Kidney epithelial cell (primary cell): ENCODE measurements around the gene DTNB. TPM values are rescaled to one million over a fixed set of nuclear protein-coding genes. Genes with fewer than 3 reads are reported as not detected.

Source experiments
- DNase-seq: peaks from one replicate; pipeline ENCODE4 v3.0.0-alpha.2; 2010; ENCODE audit warnings: low read depth
- H3K27me3 ChIP-seq: 2 replicates; pipeline ENCODE4 v1.6.0; 2011; ENCODE audit warnings: low read length; ENCODE audit not compliant: control insufficient read depth, insufficient read depth
- H3K36me3 ChIP-seq: 2 replicates; pipeline ENCODE4 v1.5.1; 2011; ENCODE audit warnings: low read length; ENCODE audit not compliant: control insufficient read depth, insufficient read depth
- H3K4me3 ChIP-seq: 2 replicates; pipeline ENCODE4 v1.5.1; 2011; ENCODE audit warnings: low read depth, mild to moderate bottlenecking, control low read depth, low read length
- CTCF ChIP-seq: IDR thresholded peaks from 2 replicates; pipeline ENCODE4 v1.5.1; 2011; ENCODE audit warnings: mild to moderate bottlenecking, moderate library complexity, low read length, control low read depth, inconsistent platforms; ENCODE audit not compliant: insufficient read depth, poor library complexity, severe bottlenecking
- total RNA-seq: library from RNA; depleted of rRNA; stranded (reverse); fragments of >200 nt; gene quantifications from 2 replicates; pipeline ENCODE4 v1.2.3, GENCODE V29; 2015

Gene DTNB
- total RNA-seq, 1 donor from 2014 or later = 16.9 TPM

- Histone ChIP-seq H3K4me3 (no peak overlapping the region), H3K36me3 (no peaks in the 10 kb centered on the region), H3K27me3 (no peaks in the 10 kb centered on the region)
- TF ChIP-seq CTCF = no peak
- DNase-seq = no peak
These were observed 75.0 kb downstream of the DTNB start for GRCh38 chr2:25598332-25598731.

DNA sequence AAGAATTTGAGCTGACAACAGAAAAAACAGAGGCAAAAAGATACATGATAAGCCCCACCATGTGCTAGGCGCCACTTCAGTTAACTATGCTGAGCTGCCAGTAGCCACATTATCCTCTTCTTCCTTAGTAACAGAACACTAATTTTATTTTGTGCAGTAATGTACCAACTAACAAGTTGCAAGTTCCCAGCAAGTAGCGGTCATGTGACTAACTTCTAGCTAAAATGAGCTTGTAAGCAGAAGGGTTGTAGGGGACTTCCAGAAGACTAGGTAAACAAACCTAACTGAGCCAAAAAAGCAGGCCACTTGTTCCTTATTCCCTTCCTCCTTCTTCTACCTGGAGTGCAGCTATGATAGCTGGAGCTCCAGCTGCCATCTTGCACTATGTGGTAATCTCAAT is 75.5 kb downstream of the DTNB start:
- no peaks in the 10 kb centered on the region for H3K36me3 ChIP-seq
- DNase-seq = no peak
- TF ChIP-seq CTCF = no peak
- H3K27me3 ChIP-seq = no peaks in the 10 kb centered on the region
- no peak overlapping the region for H3K4me3 ChIP-seq

GRCh38 chr2:25596516-25597244 is 76.7 kb downstream of the DTNB start:
- no peak for DNase-seq
- Histone ChIP-seq H3K4me3 (no peak overlapping the region), H3K36me3 (no peaks in the 10 kb centered on the region), H3K27me3 (no peaks in the 10 kb centered on the region)
- TF ChIP-seq CTCF = no peak

DNA sequence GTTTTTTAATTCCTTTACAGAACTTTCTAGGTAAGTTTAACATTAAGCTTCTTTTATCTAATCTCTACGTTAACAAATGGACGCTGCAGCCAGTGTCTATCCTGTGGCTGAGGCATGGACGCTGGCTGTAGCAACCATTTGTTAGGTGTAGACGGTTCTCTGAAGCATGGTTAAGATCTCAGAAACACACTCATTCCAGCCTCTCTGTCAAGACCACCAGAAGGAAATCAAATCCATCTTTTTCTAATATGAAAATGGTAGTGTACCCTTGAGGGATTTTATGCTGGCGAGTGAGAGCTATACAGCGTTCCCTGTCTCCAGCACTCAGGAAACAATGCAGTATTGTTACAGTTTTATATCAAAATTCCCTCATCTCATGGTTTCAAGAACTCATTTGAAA is 78.0 kb downstream of the DTNB start:
- Histone ChIP-seq H3K27me3 (no peaks in the 10 kb centered on the region), H3K36me3 (no peaks in the 10 kb centered on the region), H3K4me3 (no peak overlapping the region)
- no peak for DNase-seq
- no peak for TF ChIP-seq CTCF

DNA sequence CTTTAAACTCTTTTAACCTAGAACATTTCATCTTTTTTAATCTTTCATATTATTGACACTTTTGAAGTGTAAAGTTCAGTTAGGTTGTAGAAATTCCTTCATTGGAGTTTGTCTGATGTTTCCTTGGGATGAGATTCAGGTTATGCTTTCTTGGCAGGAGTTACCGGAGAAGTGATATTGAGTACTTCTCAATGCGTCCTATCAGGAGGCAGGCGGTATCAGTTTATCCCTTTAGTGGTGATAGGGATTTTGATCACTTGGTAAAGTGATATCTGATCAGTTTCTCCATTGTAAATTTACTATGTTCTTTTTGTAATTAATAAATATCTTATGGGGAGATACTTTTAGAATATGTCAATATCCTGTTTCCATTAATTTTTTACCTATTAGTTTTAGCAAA is 78.4 kb downstream of the DTNB start:
- no peak overlapping the region for H3K4me3 ChIP-seq
- DNase-seq = no peak
- no peaks in the 10 kb centered on the region for H3K36me3 ChIP-seq
- no peak for TF ChIP-seq CTCF
- H3K27me3 ChIP-seq = no peaks in the 10 kb centered on the region

DNA sequence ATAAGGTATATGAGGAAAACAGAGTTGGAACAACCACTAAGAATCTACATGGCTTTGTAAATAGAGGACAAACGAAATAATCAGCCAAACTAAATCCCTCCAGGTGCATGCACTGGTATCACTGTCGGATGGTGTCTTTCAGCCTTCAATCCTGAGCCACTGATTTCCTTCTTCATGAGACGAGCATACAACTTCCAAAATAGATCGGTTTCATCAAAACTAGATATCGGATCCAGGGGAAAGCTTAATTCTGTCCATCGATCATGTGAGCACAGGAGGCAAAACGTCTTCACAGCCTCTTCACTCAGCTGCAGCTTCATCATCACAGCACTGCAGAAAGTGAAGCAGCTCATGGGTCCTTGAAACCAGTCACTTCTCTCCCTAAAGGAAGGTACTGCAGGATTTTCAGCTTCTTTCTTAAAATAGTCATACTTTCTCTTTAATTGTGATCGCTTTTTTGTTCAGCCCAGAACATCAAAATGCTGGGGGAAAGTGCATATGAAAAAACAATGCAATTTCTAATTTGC is 80.5 kb downstream of the DTNB start:
- Histone ChIP-seq H3K27me3 (no peaks in the 10 kb centered on the region), H3K4me3 (no peak overlapping the region)
- no peak for TF ChIP-seq CTCF

More for the DNA sequence above, 80.5 kb downstream of the DTNB start:
- DNase-seq = no peak
- H3K36me3 ChIP-seq = no peaks in the 10 kb centered on the region
